ENCODE results near the gene KLHDC4.

- TF ChIP-seq, protein P1, sequence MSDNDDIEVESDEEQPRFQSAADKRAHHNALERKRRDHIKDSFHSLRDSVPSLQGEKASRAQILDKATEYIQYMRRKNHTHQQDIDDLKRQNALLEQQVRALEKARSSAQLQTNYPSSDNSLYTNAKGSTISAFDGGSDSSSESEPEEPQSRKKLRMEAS (IDR thresholded peaks at IDR 0.05; ENCODE audit: low read depth, low read length) = no peak
- TF ChIP-seq CTCF (IDR thresholded peaks at IDR 0.05; ENCODE audit: low read depth, low read length) (no peak), POLR2A (IDR thresholded peaks at IDR 0.05; ENCODE audit: extremely low read depth, insufficient read length) (no peak), MYC (IDR thresholded peaks at IDR 0.05; ENCODE audit: low read depth, low read length) (no peak)
Measured at GRCh38 chr16:87723226-87723623, 42.6 kb downstream of the KLHDC4 start.
